IPS DF 19.7 (cell line): ENCODE measurements around the gene INF2.
A peak's percentile ranks its signal among the peaks of the same experiment; 100 is the strongest.

Experiments
- DNase-seq: peaks from one replicate; pipeline ENCODE4 v3.0.0-alpha.2; 2013; ENCODE audit warnings: low read depth, low spot score

INF2 gene

GRCh38 chr14:104676694-104677511 is 12.5 kb upstream of the INF2 start:
- DNase-seq = no peak

- DNase-seq = no peak
Measured at GRCh38 chr14:104677512-104678332, 11.7 kb upstream of the INF2 start.

GRCh38 chr14:104678346-104678745 is 11.1 kb upstream of the INF2 start:
- no peak for DNase-seq

GRCh38 chr14:104678901-104679705 is 10.3 kb upstream of the INF2 start:
- no peak for DNase-seq

- no peak for DNase-seq
Measured at GRCh38 chr14:104680056-104680805, 9.2 kb upstream of the INF2 start.

GRCh38 chr14:104680806-104681688 is 8.4 kb upstream of the INF2 start:
- DNase-seq = no peak

GRCh38 chr14:104681689-104682074 is 7.7 kb upstream of the INF2 start:
- DNase-seq = no peak

- DNase-seq = peak; percentile 73
Measured at GRCh38 chr14:104682107-104682593, 7.3 kb upstream of the INF2 start.

- no peak for DNase-seq
Measured at GRCh38 chr14:104683653-104684448, 5.6 kb upstream of the INF2 start.

GRCh38 chr14:104684449-104684821 is 5.0 kb upstream of the INF2 start:
- DNase-seq = no peak

GRCh38 chr14:104685216-104685997 is 4.0 kb upstream of the INF2 start:
- DNase-seq = no peak

- DNase-seq = no peak
Measured at GRCh38 chr14:104685998-104686610, 3.3 kb upstream of the INF2 start.

- no peak for DNase-seq
Measured at GRCh38 chr14:104686624-104687517, 2.5 kb upstream of the INF2 start.

GRCh38 chr14:104687601-104688504 is 1.6 kb upstream of the INF2 start:
- no peak for DNase-seq

- DNase-seq = no peak
Measured at GRCh38 chr14:104688505-104689108, 811 bp upstream of the INF2 start.
